Gastroesophageal sphincter (tissue), 4 donors: ENCODE measurements around the gene TULP4. TPM values are rescaled to one million over a fixed set of nuclear protein-coding genes. Genes with fewer than 3 reads are reported as not detected.

Source experiments
- ATAC-seq: fragments of 150-250 bp; one replicate; pipeline ENCODE4 v1.9.1; 2016; ENCODE audit warnings: mild to moderate bottlenecking, moderate library complexity
- H3K27ac ChIP-seq, 4 donors: fragments of 200-600 bp; sonication (generic) in 3 of 4; 1 replicate in 3 of 4; 2 replicates in 1 of 4; pipeline ENCODE4 v1.5.1; 2016 to 2019
- H3K27me3 ChIP-seq: fragments of 200-600 bp; sonication (generic); one replicate; pipeline ENCODE4 v1.5.1; 2019
- H3K36me3 ChIP-seq, 2 donors: fragments of 200-600 bp; sonication (generic); one replicate each; pipeline ENCODE4 v1.5.1; 2019; ENCODE audit warnings: control low read depth in 1 of 2
- H3K4me1 ChIP-seq, 3 donors: fragments of 200-600 bp; sonication (generic); 1 replicate in 2 of 3; 2 replicates in 1 of 3; pipeline ENCODE4 v1.5.1; 2016 to 2019; ENCODE audit warnings: control low read depth in 2 of 3
- H3K4me3 ChIP-seq, 2 donors: fragments of 200-600 bp; sonication (generic); one replicate each; pipeline ENCODE4 v1.5.1; 2019; ENCODE audit warnings: mild to moderate bottlenecking in 1 of 2, moderate library complexity in 1 of 2
- H3K9me3 ChIP-seq, 3 donors: fragments of 200-600 bp; sonication (generic); one replicate each; pipeline ENCODE4 v1.5.1; 2017 to 2019; ENCODE audit warnings: control low read depth in 2 of 3
- CTCF ChIP-seq, 4 experiments: fragments of 200-600 bp in 2 of 4; fragments of 450-650 bp in 2 of 4; sonication (generic) in 1 of 4; IDR thresholded peaks; one replicate each; pipeline ENCODE4 v1.5.1; 2017 to 2019; ENCODE audit warnings: antibody characterized with exemption in 4 of 4, mild to moderate bottlenecking in 2 of 4, moderate library complexity in 2 of 4
- EP300 ChIP-seq: sonication (generic); formaldehyde crosslinking; IDR thresholded peaks from one replicate; pipeline ENCODE4 v1.6.1; 2017; ENCODE audit warnings: antibody characterized with exemption, mild to moderate bottlenecking
- POLR2A ChIP-seq, 2 donors: fragments of 450-650 bp; IDR thresholded peaks; one replicate each; pipeline ENCODE4 v1.6.1; 2017; ENCODE audit warnings: antibody characterized with exemption in 2 of 2, mild to moderate bottlenecking in 2 of 2, moderate library complexity in 1 of 2
- POLR2AphosphoS5 ChIP-seq: sonication (generic); formaldehyde crosslinking; IDR thresholded peaks from one replicate; pipeline ENCODE4 v1.6.1; 2017; ENCODE audit warnings: antibody characterized with exemption
- WGBS, 2 donors: methylation state at CpG; one replicate each; pipeline ENCODE4 v1.1.5; 2018; ENCODE audit warnings: low coverage in 1 of 2; 5-methylcytosine and 5-hydroxymethylcytosine counted together
- total RNA-seq, 4 donors: library from RNA; depleted of rRNA; stranded (reverse); fragments of >200 nt; gene quantifications; one replicate each; pipeline ENCODE4 v1.1.0, GENCODE V29; 2016

TULP4 gene
- total RNA-seq, 4 donors from 2014 or later: 159 to 244 (median 201) TPM

GRCh38 chr6:158459726-158460125 is 147.5 kb downstream of the TULP4 start:
- TF ChIP-seq EP300 (no peak), POLR2AphosphoS5 (no peak), CTCF (IDR thresholded peaks at IDR 0.05) (no peak), POLR2A (IDR thresholded peaks at IDR 0.05) (no peak)
- no peak overlapping the region for H3K4me3 ChIP-seq
- H3K27ac ChIP-seq: no peak overlapping the region
- H3K4me1 ChIP-seq: no peaks in the 10 kb centered on the region
- no peaks in the 10 kb centered on the region for H3K27me3 ChIP-seq
- ATAC-seq: no peak
- peaks cover 0 to 2% (median 0%) of the 10 kb centered on the region in 3 donors for H3K9me3 ChIP-seq
- peaks cover 0 to 68% of the 10 kb centered on the region in 2 donors for H3K36me3 ChIP-seq
- 86 to 91% methylated on average over 3 to 4 of the region's 4 CpGs for WGBS, 2 donors

GRCh38 chr6:158460602-158461169 is 148.4 kb downstream of the TULP4 start:
- Histone ChIP-seq H3K9me3 (peaks cover 0 to 6% (median 0%) of the 10 kb centered on the region in 3 donors), H3K36me3 (peaks cover 0 to 76% of the 10 kb centered on the region in 2 donors), H3K27ac (no peak overlapping the region), H3K4me1 (no peaks in the 10 kb centered on the region), H3K4me3 (no peak overlapping the region), H3K27me3 (no peaks in the 10 kb centered on the region)
- ATAC-seq: no peak
- WGBS, 2 donors: 41 to 46% methylated on average over 1 to 2 of the region's 2 CpGs
- TF ChIP-seq EP300 (no peak), POLR2A (IDR thresholded peaks at IDR 0.05) (no peak), POLR2AphosphoS5 (no peak), CTCF (IDR thresholded peaks at IDR 0.05) (no peak)

- no peaks in the 10 kb centered on the region for H3K4me1 ChIP-seq
- H3K27ac ChIP-seq: no peak overlapping the region
- WGBS, 2 donors: 79 to 93% methylated on average over 2 of the region's 2 CpGs
- TF ChIP-seq POLR2AphosphoS5 (no peak), CTCF (IDR thresholded peaks at IDR 0.05) (no peak), POLR2A (IDR thresholded peaks at IDR 0.05) (no peak), EP300 (no peak)
- peaks cover 0 to 78% of the 10 kb centered on the region in 2 donors for H3K36me3 ChIP-seq
- peaks cover 0 to 6% (median 0%) of the 10 kb centered on the region in 3 donors for H3K9me3 ChIP-seq
- no peak for ATAC-seq
- no peaks in the 10 kb centered on the region for H3K27me3 ChIP-seq
- no peak overlapping the region for H3K4me3 ChIP-seq
These were observed 149.7 kb downstream of the TULP4 start for GRCh38 chr6:158461954-158462353.

- no peak overlapping the region for H3K4me3 ChIP-seq
- peaks cover 0 to 6% (median 0%) of the 10 kb centered on the region in 3 donors for H3K9me3 ChIP-seq
- H3K36me3 ChIP-seq: peaks cover 0 to 69% of the 10 kb centered on the region in 2 donors
- H3K4me1 ChIP-seq: no peaks in the 10 kb centered on the region
- no peaks in the 10 kb centered on the region for H3K27me3 ChIP-seq
- no peak overlapping the region for H3K27ac ChIP-seq
- ATAC-seq: no peak
- no peak for TF ChIP-seq CTCF (IDR thresholded peaks at IDR 0.05)
- no peak for TF ChIP-seq EP300
- no peak for TF ChIP-seq POLR2AphosphoS5
- TF ChIP-seq POLR2A (IDR thresholded peaks at IDR 0.05): no peak
- 94 to 96% methylated on average over 3 to 4 of the region's 9 CpGs for WGBS, 2 donors
These were observed 152.2 kb downstream of the TULP4 start for GRCh38 chr6:158464483-158464882.

- 44 to 67% methylated on average over 1 to 2 of the region's 2 CpGs for WGBS, 2 donors
- no peaks in the 10 kb centered on the region for H3K27me3 ChIP-seq
- H3K4me1 ChIP-seq: no peaks in the 10 kb centered on the region
- H3K36me3 ChIP-seq: peaks cover 0 to 64% of the 10 kb centered on the region in 2 donors
- H3K4me3 ChIP-seq: no peak overlapping the region
- no peak overlapping the region for H3K27ac ChIP-seq
- peaks cover 0 to 6% (median 0%) of the 10 kb centered on the region in 3 donors for H3K9me3 ChIP-seq
- no peak for ATAC-seq
- TF ChIP-seq POLR2AphosphoS5 (no peak), POLR2A (IDR thresholded peaks at IDR 0.05) (no peak), EP300 (no peak), CTCF (IDR thresholded peaks at IDR 0.05) (no peak)
These were observed 153.0 kb downstream of the TULP4 start for GRCh38 chr6:158465257-158465656.
